ENCODE results near the gene ZBTB44. TPM values are rescaled to one million over a fixed set of nuclear protein-coding genes. Genes with fewer than 3 reads are reported as not detected.
"Not testable (repeated sequence)": the region's sequence is repeated elsewhere in the genome, so short reads cannot be mapped to it uniquely, and the experiment has no call there.

ZBTB44 gene
- total and polyA plus RNA-seq, 2 experiments from 2014 or later: 7.1 to 36.1 TPM

- Histone ChIP-seq H3K4me3 (no peak overlapping the region), H3K27ac (no peak overlapping the region), H3K27me3 (no peaks in the 10 kb centered on the region), H3K9me3 (ENCODE audit: low read depth) (no peaks in the 10 kb centered on the region), H3K4me1 (ENCODE audit: low read depth) (no peaks in the 10 kb centered on the region), H3K36me3 (no peaks in the 10 kb centered on the region)
- no peak for DNase-seq (ENCODE audit: low read depth in 1 of 2, low spot score in 1 of 2)
- TF ChIP-seq CTCF (IDR thresholded peaks at IDR 0.05; ENCODE audit: low read depth, low read length): no peak
Measured at GRCh38 chr11:130197386-130198035, 117.2 kb downstream of the ZBTB44 start.

- Histone ChIP-seq H3K9me3 (ENCODE audit: low read depth) (no peaks in the 10 kb centered on the region), H3K4me3 (no peak overlapping the region), H3K27me3 (no peaks in the 10 kb centered on the region), H3K4me1 (ENCODE audit: low read depth) (no peaks in the 10 kb centered on the region), H3K27ac (no peak overlapping the region), H3K36me3 (no peaks in the 10 kb centered on the region)
- no peak for DNase-seq (ENCODE audit: low read depth in 1 of 2, low spot score in 1 of 2)
- no peak for TF ChIP-seq CTCF (IDR thresholded peaks at IDR 0.05; ENCODE audit: low read depth, low read length)
Measured at GRCh38 chr11:130194241-130195023, 120.3 kb downstream of the ZBTB44 start.

- not testable (repeated sequence) for DNase-seq (ENCODE audit: low read depth in 1 of 2, low spot score in 1 of 2); H3K27me3 ChIP-seq; H3K9me3 ChIP-seq (ENCODE audit: low read depth); H3K27ac ChIP-seq; H3K4me1 ChIP-seq (ENCODE audit: low read depth); H3K4me3 ChIP-seq; H3K36me3 ChIP-seq
Measured at GRCh38 chr11:130193551-130193950, 121.2 kb downstream of the ZBTB44 start.

- H3K9me3 ChIP-seq (ENCODE audit: low read depth): no peaks in the 10 kb centered on the region
- H3K36me3 ChIP-seq: no peaks in the 10 kb centered on the region
- H3K27me3 ChIP-seq: no peaks in the 10 kb centered on the region
- H3K4me3 ChIP-seq: no peak overlapping the region
- TF ChIP-seq CTCF (IDR thresholded peaks at IDR 0.05; ENCODE audit: low read depth, low read length): no peak
- no peak overlapping the region for H3K27ac ChIP-seq
- no peaks in the 10 kb centered on the region for H3K4me1 ChIP-seq (ENCODE audit: low read depth)
- DNase-seq (ENCODE audit: low read depth in 1 of 2, low spot score in 1 of 2): no peak
Measured at GRCh38 chr11:130192845-130193267, 121.9 kb downstream of the ZBTB44 start.

GRCh38 chr11:130191896-130192295 is 122.8 kb downstream of the ZBTB44 start:
- no peak for DNase-seq (ENCODE audit: low read depth in 1 of 2, low spot score in 1 of 2)

More at GRCh38 chr11:130191896-130192295, 122.8 kb downstream of the ZBTB44 start:
- no peaks in the 10 kb centered on the region for H3K9me3 ChIP-seq (ENCODE audit: low read depth)
- no peak overlapping the region for H3K27ac ChIP-seq
- no peak overlapping the region for H3K4me3 ChIP-seq
- no peaks in the 10 kb centered on the region for H3K36me3 ChIP-seq
- no peaks in the 10 kb centered on the region for H3K27me3 ChIP-seq
- no peaks in the 10 kb centered on the region for H3K4me1 ChIP-seq (ENCODE audit: low read depth)
- TF ChIP-seq CTCF (IDR thresholded peaks at IDR 0.05; ENCODE audit: low read depth, low read length): no peak

Measured in cardiac muscle cell (in vitro differentiated cells and primary cell).